Neural cell (in vitro differentiated cells): ENCODE data around the gene GALNT4. TPM values are rescaled to one million over a fixed set of nuclear protein-coding genes. Genes with fewer than 3 reads are reported as not detected.

Experiments used
- H2AFZ ChIP-seq: fragments of 200-600, 300-800 bp; sonication (generic), shearing (Covaris generic); 2 replicates; pipeline ENCODE4 v1.6.0; 2014; ENCODE audit warnings: low read depth, mild to moderate bottlenecking, antibody characterized with exemption, low read length, moderate library complexity
- H3F3A ChIP-seq: fragments of 200-600 bp; shearing (Covaris generic); 2 replicates; pipeline ENCODE4 v1.6.1; 2016; ENCODE audit warnings: mild to moderate bottlenecking, moderate library complexity, mixed read lengths, antibody characterized with exemption, low read length; ENCODE audit not compliant: insufficient read depth, poor library complexity, severe bottlenecking
- H3K27ac ChIP-seq: fragments of 200-600, 300-800 bp; sonication (generic), shearing (Covaris generic); 2 replicates; pipeline ENCODE4 v1.5.1; 2014; ENCODE audit warnings: mild to moderate bottlenecking, low read length, moderate library complexity
- H3K27me3 ChIP-seq: fragments of 300-800, 200-600 bp; sonication (generic), shearing (Covaris generic); 2 replicates; pipeline ENCODE4 v1.6.0; 2014; ENCODE audit warnings: mild to moderate bottlenecking, low read depth, low read length, moderate library complexity; ENCODE audit not compliant: insufficient read depth
- H3K36me3 ChIP-seq: fragments of 300-800, 200-600 bp; sonication (generic), shearing (Covaris generic); 2 replicates; pipeline ENCODE4 v1.5.1; 2014; ENCODE audit warnings: mild to moderate bottlenecking, antibody characterized with exemption, low read length, moderate library complexity; ENCODE audit not compliant: insufficient read depth
- H3K4me2 ChIP-seq: fragments of 300-800, 200-600 bp; sonication (generic), shearing (Covaris generic); 2 replicates; pipeline ENCODE4 v1.6.0; 2014; ENCODE audit warnings: mild to moderate bottlenecking, low read length
- H3K4me3 ChIP-seq: fragments of 300-800, 200-600 bp; sonication (generic), shearing (Covaris generic); 2 replicates; pipeline ENCODE4 v1.5.1; 2014; ENCODE audit warnings: mild to moderate bottlenecking, low read length, moderate library complexity
- H3K79me2 ChIP-seq: fragments of 200-600 bp; shearing (Covaris generic); replicated peaks from 2 replicates; pipeline ENCODE4 v1.6.0; 2014; ENCODE audit warnings: mild to moderate bottlenecking, low read length, moderate library complexity; ENCODE audit not compliant: insufficient read depth
- H3K9ac ChIP-seq: fragments of 300-800, 200-600 bp; sonication (generic), shearing (Covaris generic); 2 replicates; pipeline ENCODE4 v1.6.1; 2016; ENCODE audit warnings: mild to moderate bottlenecking, low read length, mixed read lengths
- H3K9me2 ChIP-seq: fragments of 200-600 bp; shearing (Covaris generic); 2 replicates; pipeline ENCODE4 v1.6.1; 2016; ENCODE audit warnings: mild to moderate bottlenecking, low read length, mixed read lengths; ENCODE audit not compliant: insufficient read depth
- H3K9me3 ChIP-seq: fragments of 200-600, 300-800 bp; sonication (generic), shearing (Covaris generic); 2 replicates; pipeline ENCODE4 v1.6.1; 2016; ENCODE audit warnings: mild to moderate bottlenecking, mixed run types, low read length, moderate library complexity, mixed read lengths
- H4K20me1 ChIP-seq: fragments of 200-600 bp; shearing (Covaris generic); 2 replicates; pipeline ENCODE4 v1.6.1; 2016; ENCODE audit warnings: mild to moderate bottlenecking, mixed run types; ENCODE audit not compliant: insufficient read depth
- CTCF ChIP-seq: fragments of 450-650 bp; IDR thresholded peaks from 2 replicates; pipeline ENCODE4 v1.5.1; 2014; ENCODE audit warnings: antibody characterized with exemption, mild to moderate bottlenecking, moderate library complexity; ENCODE audit not compliant: poor library complexity, severe bottlenecking
- EP300 ChIP-seq: fragments of 450-650 bp; conservative IDR thresholded peaks from 2 replicates; pipeline ENCODE4 v1.6.1; 2014; ENCODE audit warnings: antibody characterized with exemption, mild to moderate bottlenecking, moderate library complexity; ENCODE audit not compliant: poor library complexity, severe bottlenecking
- EZH2 ChIP-seq: fragments of 200-600, 300-800 bp; shearing (Covaris generic), sonication (generic); IDR thresholded peaks from 2 replicates; pipeline ENCODE4 v1.6.1; 2014; ENCODE audit warnings: antibody characterized with exemption, low read length, borderline replicate concordance, mild to moderate bottlenecking; ENCODE audit not compliant: insufficient read depth, poor library complexity, severe bottlenecking
- MXI1 ChIP-seq: fragments of 450-650 bp; conservative IDR thresholded peaks from 2 replicates; pipeline ENCODE4 v1.6.1; 2014; ENCODE audit warnings: antibody characterized with exemption, mild to moderate bottlenecking; ENCODE audit not compliant: poor library complexity, severe bottlenecking
- POLR2AphosphoS5 ChIP-seq: IDR thresholded peaks from 2 replicates; pipeline ENCODE4 v1.6.1; 2012
- RAD21 ChIP-seq: fragments of 450-650 bp; conservative IDR thresholded peaks from 2 replicates; pipeline ENCODE4 v1.6.1; 2014; ENCODE audit warnings: antibody characterized with exemption, mild to moderate bottlenecking, moderate library complexity
- REST ChIP-seq: IDR thresholded peaks from 2 replicates; pipeline ENCODE4 v1.6.1; 2012; ENCODE audit warnings: borderline replicate concordance
- SMC3 ChIP-seq: fragments of 450-650 bp; conservative IDR thresholded peaks from 2 replicates; pipeline ENCODE4 v1.6.1; 2014; ENCODE audit warnings: antibody characterized with exemption, mild to moderate bottlenecking, moderate library complexity; ENCODE audit not compliant: poor library complexity
- TAF1 ChIP-seq: IDR thresholded peaks from 2 replicates; pipeline ENCODE4 v1.6.1; 2012; ENCODE audit warnings: low read depth
- polyA plus RNA-seq: library from polyadenylated mRNA; depleted of rRNA; stranded (reverse); fragments of >200 nt; gene quantifications from 2 replicates; pipeline ENCODE4 v1.2.3, GENCODE V29; 2014

GALNT4 gene
- polyA plus RNA-seq, 1 donor from 2014 or later, result 0.78 TPM

GRCh38 chr12:89542236-89542635 is 17.6 kb upstream of the GALNT4 start:
- TF ChIP-seq RAD21, result no peak
- TF ChIP-seq MXI1, result no peak
- no peak for TF ChIP-seq EZH2
- no peak for TF ChIP-seq SMC3
- no peak for TF ChIP-seq REST
- no peak for TF ChIP-seq CTCF
- no peak for TF ChIP-seq POLR2AphosphoS5
- TF ChIP-seq EP300, result no peak
- no peak for TF ChIP-seq TAF1
- no peak overlapping the region for H3K4me3 ChIP-seq
- H3K9ac ChIP-seq, result no peak overlapping the region
- H3K36me3 ChIP-seq, result no peaks in the 10 kb centered on the region
- no peak overlapping the region for H3K4me2 ChIP-seq
- H4K20me1 ChIP-seq, result no peaks in the 10 kb centered on the region
- no peaks in the 10 kb centered on the region for H3K79me2 ChIP-seq
- no peak overlapping the region for H2AFZ ChIP-seq
- H3K27me3 ChIP-seq, result no peaks in the 10 kb centered on the region
- H3F3A ChIP-seq, result no peaks in the 10 kb centered on the region
- no peak overlapping the region for H3K27ac ChIP-seq
- no peaks in the 10 kb centered on the region for H3K9me2 ChIP-seq
- no peaks in the 10 kb centered on the region for H3K9me3 ChIP-seq

DNA sequence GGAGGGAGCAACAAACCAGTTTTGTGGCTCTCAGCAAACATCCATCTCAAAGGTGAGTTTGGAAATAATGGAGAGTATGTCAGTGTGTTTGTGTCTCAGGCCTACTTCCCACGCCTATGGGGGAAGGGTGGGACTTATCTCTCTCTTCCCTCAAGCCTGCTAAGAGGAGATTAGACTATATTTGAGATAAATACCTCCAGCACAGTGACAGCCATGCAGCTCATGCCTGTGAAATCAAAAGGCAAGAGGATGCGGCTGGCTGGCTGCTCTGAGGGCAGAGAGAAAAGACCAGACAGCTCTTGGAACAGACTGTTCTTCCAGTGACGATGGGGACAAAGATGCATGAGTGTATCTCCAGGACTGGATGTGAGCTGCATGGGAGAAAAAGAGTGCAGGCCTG is 16.0 kb upstream of the GALNT4 start:
- H3K36me3 ChIP-seq, result no peaks in the 10 kb centered on the region
- no peaks in the 10 kb centered on the region for H3F3A ChIP-seq
- H3K4me2 ChIP-seq, result no peak overlapping the region
- no peak overlapping the region for H3K27ac ChIP-seq
- H3K27me3 ChIP-seq, result no peaks in the 10 kb centered on the region
- H3K4me3 ChIP-seq, result no peak overlapping the region
- no peak overlapping the region for H3K9ac ChIP-seq
- TF ChIP-seq POLR2AphosphoS5 (no peak), CTCF (no peak), SMC3 (no peak), EP300 (no peak), RAD21 (no peak), REST (no peak), EZH2 (no peak), TAF1 (no peak), MXI1 (no peak)
- H2AFZ ChIP-seq, result no peak overlapping the region
- no peaks in the 10 kb centered on the region for H4K20me1 ChIP-seq
- H3K79me2 ChIP-seq, result no peaks in the 10 kb centered on the region
- H3K9me3 ChIP-seq, result no peaks in the 10 kb centered on the region
- no peaks in the 10 kb centered on the region for H3K9me2 ChIP-seq
